Activated CD8-positive, alpha-beta T cell treated with anti-CD3 and anti-CD28 coated beads, Interleukin-2, amount 10 ng/mL, durations not matched to agents 7 days and 5 days (primary cell): ENCODE measurements around the gene CUL3. TPM values are rescaled to one million over a fixed set of nuclear protein-coding genes. Genes with fewer than 3 reads are reported as not detected.
"Not testable (repeated sequence)": the region's sequence is repeated elsewhere in the genome, so short reads cannot be mapped to it uniquely, and the experiment has no call there.

Experiments
- ATAC-seq: fragments of 150-1000 bp; cut with Tn5 transposase; one replicate; pipeline ENCODE4 v1.10.0; 2021; ENCODE audit warnings: moderate library complexity
- CTCF ChIA-PET: fragments of 350-600 bp; sonication (Branson Sonifier 250); formaldehyde crosslinking; loops from one replicate; lab custom pipeline; 2021; ENCODE audit warnings: antibody characterized with exemption; lab: Charles Lee
- POLR2A ChIA-PET: fragments of 350-600 bp; sonication (Branson Sonifier 250); formaldehyde crosslinking; loops from one replicate; lab custom pipeline; 2021; ENCODE audit warnings: antibody characterized with exemption; lab: Charles Lee
- DNase-seq: peaks from one replicate; pipeline ENCODE4 v3.0.0-alpha.2; 2020
- H3K27ac Mint-ChIP-seq: one replicate; pipeline ENCODE4 v1.8.0; 2021; ENCODE audit warnings: mild to moderate bottlenecking, mixed read lengths
- H3K27me3 Mint-ChIP-seq: one replicate; pipeline ENCODE4 v1.8.0; 2021; ENCODE audit warnings: low read depth, mixed read lengths
- H3K36me3 Mint-ChIP-seq: one replicate; pipeline ENCODE4 v1.8.0; 2021; ENCODE audit warnings: low read depth, mixed read lengths
- H3K4me1 Mint-ChIP-seq: one replicate; pipeline ENCODE4 v1.8.0; 2021; ENCODE audit warnings: low read depth, mixed read lengths
- H3K4me3 Mint-ChIP-seq: one replicate; pipeline ENCODE4 v1.8.0; 2021; ENCODE audit warnings: mild to moderate bottlenecking, mixed read lengths
- H3K9me3 Mint-ChIP-seq: one replicate; pipeline ENCODE4 v1.8.0; 2022; ENCODE audit warnings: mixed read lengths; ENCODE audit not compliant: insufficient read depth
- total RNA-seq, 2 experiments: library from RNA; stranded (reverse); gene quantifications; one replicate each; pipeline ENCODE4 v1.2.3, GENCODE V29; 2021

The CUL3 gene
- total RNA-seq, 2 experiments from 2014 or later = 77.9 to 82.0 TPM

DNA sequence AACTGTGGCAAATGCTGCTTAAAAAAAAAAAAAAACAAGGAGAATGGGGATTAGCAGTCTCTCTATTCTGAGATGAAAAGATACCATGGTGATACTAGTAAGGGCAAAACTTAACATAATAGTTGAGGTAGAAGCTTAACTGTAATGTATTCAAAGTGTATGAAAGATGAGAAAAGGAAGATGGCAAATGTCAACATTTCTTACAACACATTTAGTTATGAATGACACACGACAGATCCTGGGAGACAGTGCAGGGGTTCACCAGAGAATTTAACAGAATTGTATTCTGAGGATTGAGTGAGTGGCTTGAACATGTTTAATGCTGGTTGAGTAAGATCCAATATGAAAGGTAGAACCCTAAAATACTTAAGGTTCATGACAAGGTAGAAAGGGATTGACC lies 52.7 kb downstream of the CUL3 start:
- H3K4me1 Mint-ChIP-seq = peaks cover 30% of the 10 kb centered on the region
- POLR2A ChIA-PET = no interaction called here
- H3K27me3 Mint-ChIP-seq = no peaks in the 10 kb centered on the region
- ATAC-seq (no peak), DNase-seq (no peak)
- H3K27ac Mint-ChIP-seq = no peak overlapping the region
- no peaks in the 10 kb centered on the region for H3K9me3 Mint-ChIP-seq
- H3K4me3 Mint-ChIP-seq = no peak overlapping the region
- peaks cover 42% of the 10 kb centered on the region for H3K36me3 Mint-ChIP-seq
- CTCF ChIA-PET = no interaction called here

DNA sequence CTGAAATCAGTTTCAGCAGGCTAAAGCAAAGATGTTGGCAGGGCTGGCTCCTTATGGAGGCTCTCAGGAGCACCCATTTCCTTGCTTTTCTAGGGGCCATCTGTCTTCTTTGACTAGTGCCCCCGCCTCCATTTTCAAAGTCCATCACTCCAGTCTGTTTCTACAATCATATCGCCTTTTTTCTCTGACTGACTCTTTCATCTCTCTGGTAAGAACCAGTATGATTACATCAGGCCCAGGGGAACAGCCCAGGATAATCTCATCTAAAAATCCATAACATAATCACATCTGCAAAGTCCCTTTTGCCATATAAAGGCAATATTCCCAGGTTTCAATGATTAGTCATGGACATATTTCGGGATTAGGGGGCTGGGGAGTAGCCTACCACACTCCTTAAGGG lies 57.0 kb downstream of the CUL3 start:
- Mint-ChIP-seq H3K4me1 (peaks cover 60% of the 10 kb centered on the region), H3K27me3 (no peaks in the 10 kb centered on the region), H3K27ac (no peak overlapping the region), H3K4me3 (no peak overlapping the region), H3K9me3 (no peaks in the 10 kb centered on the region), H3K36me3 (peaks cover 41% of the 10 kb centered on the region)
- ChIA-PET CTCF (no interaction called here), POLR2A (no interaction called here)
- DNase-seq (no peak), ATAC-seq (no peak)

DNA sequence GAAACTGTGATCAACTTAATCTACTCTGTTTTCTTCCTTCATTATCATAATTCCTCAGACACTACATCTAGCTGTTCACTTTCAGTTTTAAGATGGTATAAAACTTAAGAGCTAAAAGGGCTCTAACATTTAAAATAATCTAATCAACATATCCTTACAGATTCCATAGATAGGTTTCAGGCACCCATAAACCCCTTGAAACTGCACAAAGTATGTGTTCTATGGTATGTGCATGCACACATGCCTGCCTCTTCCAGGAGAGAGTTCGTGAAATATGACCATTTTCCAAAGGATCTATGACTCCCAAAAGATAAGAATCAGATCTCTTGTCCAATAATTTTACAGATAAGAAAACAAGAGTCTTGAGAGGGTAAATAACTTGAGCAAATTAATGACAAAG lies 59.4 kb downstream of the CUL3 start:
- H3K9me3 Mint-ChIP-seq = no peaks in the 10 kb centered on the region
- no peak for DNase-seq
- no peaks in the 10 kb centered on the region for H3K27me3 Mint-ChIP-seq
- H3K27ac Mint-ChIP-seq = peak overlapping the region; percentile 43
- ChIA-PET POLR2A (interaction anchor here (0.6 to 0.9 kb wide), 2 partner anchors 55 to 58 kb away, joined by 3 read pairs; no protein-coding TSS in a partner anchor), CTCF (no interaction called here)
- peaks cover 53% of the 10 kb centered on the region for H3K4me1 Mint-ChIP-seq
- ATAC-seq = no peak
- no peak overlapping the region for H3K4me3 Mint-ChIP-seq
- peaks cover 23% of the 10 kb centered on the region for H3K36me3 Mint-ChIP-seq

DNA sequence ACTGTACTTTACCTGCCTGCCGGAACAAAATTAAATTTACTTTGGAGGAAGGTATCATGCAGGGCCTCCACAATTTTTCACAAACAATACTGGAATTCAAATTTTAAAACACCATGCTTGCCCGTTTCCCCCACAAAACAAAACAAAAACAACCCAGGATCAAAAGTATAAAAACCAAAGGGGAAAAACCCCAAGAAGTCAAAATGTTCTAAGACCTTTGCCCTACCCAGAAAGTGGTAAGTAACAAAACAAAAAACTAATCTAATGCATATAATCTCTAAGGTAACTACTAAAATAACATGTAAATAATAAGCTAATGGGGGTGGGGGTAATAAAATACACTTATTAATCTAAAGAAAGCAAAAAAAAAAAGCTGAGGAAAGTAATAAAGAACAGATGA lies 60.5 kb downstream of the CUL3 start:
- DNase-seq (no peak), ATAC-seq (no peak)
- Mint-ChIP-seq H3K4me1 (peaks cover 64% of the 10 kb centered on the region), H3K9me3 (no peaks in the 10 kb centered on the region), H3K4me3 (peak overlapping the region; percentile 15), H3K27me3 (no peaks in the 10 kb centered on the region), H3K36me3 (peaks cover 24% of the 10 kb centered on the region), H3K27ac (peak overlapping the region; percentile 71)
- ChIA-PET POLR2A (interaction anchor here (0.9 to 2.4 kb wide), 3 partner anchors 59 to 63 kb away, joined by 3 to 13 read pairs (median 3); partner anchors contain the start of gene CUL3), CTCF (interaction anchor here (1.4 kb wide), 1 partner anchor 9 kb away, joined by 4 read pairs; no protein-coding TSS in a partner anchor)

DNA sequence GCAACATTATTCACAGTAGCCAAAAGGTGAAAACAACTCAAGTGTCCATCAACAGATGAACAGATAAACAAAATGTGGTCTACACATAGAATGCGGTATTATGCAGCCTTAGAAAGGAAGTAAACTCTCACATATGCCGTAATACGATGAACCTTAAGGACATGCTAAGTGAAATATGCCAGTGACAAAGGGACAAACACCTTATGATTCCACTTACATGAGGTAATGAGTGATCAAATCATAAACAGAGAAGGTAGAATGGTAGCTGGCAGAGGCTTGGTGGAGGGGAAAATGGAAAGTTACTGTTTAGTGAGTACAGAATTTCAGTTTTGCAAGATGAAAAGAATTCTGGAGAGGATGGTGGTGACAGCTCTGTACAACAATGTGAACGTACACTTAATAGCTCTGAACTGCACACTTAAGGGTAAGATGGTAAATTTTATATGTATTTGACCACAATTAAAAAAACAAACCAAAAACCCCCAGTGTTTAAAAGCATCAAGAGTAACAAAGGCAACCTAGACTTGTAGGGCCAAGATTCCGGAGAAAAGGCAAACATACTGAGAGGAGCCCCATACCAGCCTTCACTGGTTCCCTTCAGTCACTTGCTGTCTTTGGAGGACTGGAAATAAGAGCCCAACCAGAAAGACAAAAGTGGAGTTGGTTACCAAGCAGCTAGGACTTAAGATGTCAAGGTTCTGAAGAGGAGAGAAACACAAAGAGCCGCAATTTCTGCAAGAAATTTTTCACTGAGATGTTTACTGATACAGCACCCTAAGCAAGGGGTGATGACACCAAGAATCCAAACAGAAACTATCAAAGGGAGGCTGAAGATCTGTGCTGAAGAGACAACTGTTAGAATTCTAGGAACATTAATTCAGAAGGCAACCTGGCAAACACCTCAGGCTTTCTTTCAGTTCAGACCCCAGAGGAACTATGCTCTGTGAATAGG lies 61.3 kb downstream of the CUL3 start:
- H3K27ac Mint-ChIP-seq = peak overlapping the region; percentile 71
- H3K4me1 Mint-ChIP-seq = peaks cover 65% of the 10 kb centered on the region
- DNase-seq (no peak), ATAC-seq (peak; percentile 67)
- H3K4me3 Mint-ChIP-seq = peak overlapping the region; percentile 15
- CTCF ChIA-PET = interaction anchor here (0.6 to 1.4 kb wide), 2 partner anchors 9 to 62 kb away, joined by 3 to 4 read pairs; no protein-coding TSS in a partner anchor
- POLR2A ChIA-PET = interaction anchor here (0.5 to 2.4 kb wide), 4 partner anchors 16 to 64 kb away, joined by 3 to 13 read pairs (median 3); partner anchors contain the start of gene CUL3
- H3K36me3 Mint-ChIP-seq = peaks cover 21% of the 10 kb centered on the region
- no peaks in the 10 kb centered on the region for H3K27me3 Mint-ChIP-seq
- H3K9me3 Mint-ChIP-seq = no peaks in the 10 kb centered on the region

DNA sequence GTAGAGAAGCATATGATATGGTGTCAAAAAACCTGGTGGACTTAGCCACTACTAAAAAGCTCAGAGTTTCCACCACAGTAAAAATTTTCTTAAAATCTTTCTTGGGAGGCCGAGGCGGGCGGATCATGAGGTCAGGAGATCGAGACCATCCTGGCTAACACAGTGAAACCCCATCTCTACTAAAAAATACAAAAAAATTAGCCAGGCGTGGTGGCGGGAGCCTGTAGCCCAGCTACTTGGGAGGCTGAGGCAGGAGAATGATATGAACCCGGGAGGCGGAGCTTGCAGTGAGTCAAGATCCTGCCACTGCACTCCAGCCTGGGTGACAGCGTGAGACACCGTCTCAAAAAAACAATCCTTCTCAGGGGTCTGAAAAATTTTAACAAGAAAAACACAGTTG lies 62.7 kb downstream of the CUL3 start:
- not testable (repeated sequence) for H3K9me3 Mint-ChIP-seq, DNase-seq, ATAC-seq, H3K4me3 Mint-ChIP-seq, H3K27me3 Mint-ChIP-seq, H3K27ac Mint-ChIP-seq
- H3K4me1 Mint-ChIP-seq = peaks cover 62% of the 10 kb centered on the region
- POLR2A ChIA-PET = interaction anchor here (0.5 to 3.8 kb wide), 2 partner anchors 62 kb away, joined by 3 to 32 read pairs; partner anchors contain the start of gene CUL3
- peaks cover 14% of the 10 kb centered on the region for H3K36me3 Mint-ChIP-seq
- CTCF ChIA-PET = interaction anchor here (1.0 kb wide), 1 partner anchor 11 kb away, joined by 3 read pairs; no protein-coding TSS in a partner anchor

DNA sequence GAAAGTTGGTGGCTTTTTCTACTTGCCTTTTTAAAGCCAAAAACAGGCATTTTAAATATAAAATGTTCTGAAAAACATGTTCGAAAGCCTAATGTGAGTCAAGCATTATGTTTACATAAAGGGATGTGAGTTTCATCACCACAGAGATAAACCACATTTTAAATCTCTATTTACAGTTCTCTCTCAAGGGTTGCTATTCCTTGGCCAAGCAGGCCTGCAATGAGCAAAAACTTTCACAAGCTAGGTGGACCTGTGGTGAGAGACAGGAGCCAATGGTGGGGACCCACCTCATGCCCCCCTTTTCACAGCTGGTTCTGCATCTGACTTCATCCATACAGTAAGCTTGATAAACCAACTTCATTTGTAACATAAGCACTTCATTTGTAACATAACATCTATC lies 65.1 kb downstream of the CUL3 start:
- Mint-ChIP-seq H3K36me3 (peaks cover 16% of the 10 kb centered on the region), H3K4me1 (peaks cover 44% of the 10 kb centered on the region), H3K27me3 (no peaks in the 10 kb centered on the region), H3K4me3 (no peak overlapping the region), H3K27ac (peak overlapping the region; percentile 9), H3K9me3 (no peaks in the 10 kb centered on the region)
- ATAC-seq (no peak), DNase-seq (peak; percentile 49)
- ChIA-PET CTCF (interaction anchor here (1.1 kb wide), 1 partner anchor 59 kb away, joined by 4 read pairs; no protein-coding TSS in a partner anchor), POLR2A (interaction anchor here (3.8 kb wide), 1 partner anchor 64 kb away, joined by 32 read pairs; the partner anchor contains the start of gene CUL3)

DNA sequence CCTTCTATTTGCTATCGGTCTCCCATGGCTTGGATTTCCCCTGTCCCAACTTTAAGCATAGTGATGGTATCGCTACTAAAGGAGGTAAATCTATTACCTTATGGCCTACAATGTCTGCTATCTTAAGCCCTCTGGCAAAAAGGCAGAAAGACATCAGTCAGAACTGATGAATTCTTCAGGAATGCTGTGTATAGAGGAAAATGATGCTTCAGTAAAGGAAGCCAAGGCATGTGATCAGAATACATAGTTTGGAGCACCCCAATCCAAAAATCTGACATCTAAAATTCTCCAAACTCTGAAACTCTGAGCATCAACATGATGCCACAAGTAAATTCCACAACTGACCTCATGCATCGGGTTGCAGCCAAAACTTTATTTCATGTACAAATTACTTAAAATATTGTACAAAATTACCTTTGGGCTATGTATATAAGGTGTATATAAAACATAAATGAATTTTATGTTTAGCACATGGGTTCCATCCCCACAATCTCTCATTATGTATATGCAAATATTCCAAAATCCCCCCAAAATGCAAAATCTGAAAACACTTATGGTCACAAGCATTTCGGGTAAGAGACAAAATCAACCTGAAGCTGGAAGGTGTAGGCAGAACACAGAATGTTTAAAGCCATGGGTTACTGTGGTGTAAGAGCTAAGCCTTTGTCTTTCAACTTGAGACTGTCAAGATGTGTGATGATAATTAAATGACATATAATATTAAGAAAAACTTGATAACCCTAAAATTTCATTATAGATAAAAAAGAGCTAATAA lies 66.2 kb downstream of the CUL3 start:
- H3K4me3 Mint-ChIP-seq = no peak overlapping the region
- CTCF ChIA-PET = interaction anchor here (1.1 kb wide), 1 partner anchor 60 kb away, joined by 4 read pairs; no protein-coding TSS in a partner anchor
- no peak for ATAC-seq

DNA sequence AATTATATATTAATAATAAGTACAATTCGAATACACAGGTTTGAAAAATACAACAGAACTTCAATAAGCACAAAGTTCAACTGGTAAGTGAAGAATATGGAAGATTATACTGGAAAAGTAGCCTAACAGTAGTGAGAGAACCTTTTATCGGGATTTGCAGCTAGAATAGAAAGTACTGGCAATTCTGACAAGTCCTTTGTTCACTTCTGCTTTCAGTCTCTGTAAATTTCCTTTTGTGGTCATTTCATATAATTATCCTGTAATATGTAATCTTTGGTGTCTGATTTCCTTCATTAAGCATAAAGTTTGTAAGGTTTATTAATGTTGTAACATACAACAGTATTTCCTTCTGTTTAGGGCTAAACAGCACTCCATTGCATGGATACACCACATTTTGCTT lies 67.2 kb downstream of the CUL3 start:
- H3K4me1 Mint-ChIP-seq = peaks cover 24% of the 10 kb centered on the region
- H3K27me3 Mint-ChIP-seq = no peaks in the 10 kb centered on the region
- peaks cover 23% of the 10 kb centered on the region for H3K36me3 Mint-ChIP-seq
- POLR2A ChIA-PET = no interaction called here
- DNase-seq (no peak), ATAC-seq (no peak)
- H3K9me3 Mint-ChIP-seq = no peaks in the 10 kb centered on the region
- CTCF ChIA-PET = interaction anchor here (1.5 kb wide), 1 partner anchor 133 kb away, joined by 4 read pairs; no protein-coding TSS in a partner anchor
- H3K4me3 Mint-ChIP-seq = no peak overlapping the region
- H3K27ac Mint-ChIP-seq = no peak overlapping the region

More for the DNA sequence above, 66.2 kb downstream of the CUL3 start:
- no peak for DNase-seq
- POLR2A ChIA-PET = interaction anchor here (3.8 kb wide), 1 partner anchor 65 kb away, joined by 32 read pairs; the partner anchor contains the start of gene CUL3
- Mint-ChIP-seq H3K27ac (no peak overlapping the region), H3K9me3 (no peaks in the 10 kb centered on the region), H3K36me3 (peaks cover 19% of the 10 kb centered on the region), H3K4me1 (peaks cover 34% of the 10 kb centered on the region), H3K27me3 (no peaks in the 10 kb centered on the region)

DNA sequence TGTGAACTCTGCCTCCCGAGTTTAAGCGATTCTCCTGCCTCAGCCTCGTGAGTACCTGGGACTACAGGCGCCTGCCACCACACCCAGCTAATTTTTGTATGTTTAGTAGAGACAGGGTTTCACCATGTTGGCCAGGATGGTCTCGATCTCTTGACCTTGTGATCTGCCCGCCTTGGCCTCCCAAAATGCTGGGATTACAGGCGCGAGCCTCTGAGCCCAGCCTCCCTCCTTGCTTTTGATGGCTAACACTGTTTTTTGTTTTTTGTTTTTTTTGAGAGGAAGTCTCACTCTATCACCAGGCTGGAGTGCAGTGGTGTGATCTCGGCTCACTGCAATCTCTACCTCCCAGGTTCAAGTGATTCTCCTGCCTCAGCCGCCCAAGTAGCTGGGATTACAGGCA lies 68.8 kb downstream of the CUL3 start:
- POLR2A ChIA-PET, H3K4me3 Mint-ChIP-seq, ATAC-seq, H3K9me3 Mint-ChIP-seq, DNase-seq, H3K27ac Mint-ChIP-seq, H3K27me3 Mint-ChIP-seq: not testable (repeated sequence)
- CTCF ChIA-PET = interaction anchor here (1.5 kb wide), 1 partner anchor 134 kb away, joined by 4 read pairs; no protein-coding TSS in a partner anchor
- Mint-ChIP-seq H3K4me1 (peaks cover 22% of the 10 kb centered on the region), H3K36me3 (peaks cover 28% of the 10 kb centered on the region)

DNA sequence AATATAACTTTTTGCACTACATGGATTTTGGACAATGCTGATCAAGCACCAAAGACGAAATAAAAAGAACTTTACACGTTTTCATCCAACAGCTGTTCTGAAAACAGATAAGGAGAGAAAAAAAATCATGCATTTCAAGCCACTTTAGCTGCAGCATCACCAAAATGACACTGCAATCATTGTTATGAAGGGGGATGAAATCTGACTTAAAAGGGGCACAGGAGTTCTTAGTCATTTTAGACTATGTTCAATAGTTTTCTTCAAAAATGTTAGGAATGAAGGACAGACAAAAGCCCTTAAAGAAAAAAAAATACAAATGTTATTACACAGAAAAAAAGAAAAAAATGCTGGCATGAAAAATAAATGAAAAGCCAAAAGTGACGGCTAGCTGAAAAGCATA lies 71.2 kb downstream of the CUL3 start:
- no peak overlapping the region for H3K27ac Mint-ChIP-seq
- no peak for ATAC-seq
- no peaks in the 10 kb centered on the region for H3K27me3 Mint-ChIP-seq
- DNase-seq = no peak
- ChIA-PET POLR2A (interaction anchor here (1.0 kb wide), 1 partner anchor 10 kb away, joined by 3 read pairs; no protein-coding TSS in a partner anchor), CTCF (no interaction called here)
- H3K4me3 Mint-ChIP-seq = no peak overlapping the region
- H3K9me3 Mint-ChIP-seq = no peaks in the 10 kb centered on the region
- H3K36me3 Mint-ChIP-seq = peaks cover 28% of the 10 kb centered on the region
- H3K4me1 Mint-ChIP-seq = peaks cover 15% of the 10 kb centered on the region
